Activated CD8-positive, alpha-beta memory T cell treated with anti-CD3 and anti-CD28 coated beads, Interleukin-2, amount 50 U/mL, for 24 hours (primary cell): ENCODE measurements around the gene ADAMTS8.
"Not testable (repeated sequence)": the region's sequence is repeated elsewhere in the genome, so short reads cannot be mapped to it uniquely, and the experiment has no call there.

Experiments
- DNase-seq: peaks from one replicate; pipeline ENCODE4 v3.0.0-alpha.2; 2020; ENCODE audit errors: extremely low read depth

Gene ADAMTS8

DNA sequence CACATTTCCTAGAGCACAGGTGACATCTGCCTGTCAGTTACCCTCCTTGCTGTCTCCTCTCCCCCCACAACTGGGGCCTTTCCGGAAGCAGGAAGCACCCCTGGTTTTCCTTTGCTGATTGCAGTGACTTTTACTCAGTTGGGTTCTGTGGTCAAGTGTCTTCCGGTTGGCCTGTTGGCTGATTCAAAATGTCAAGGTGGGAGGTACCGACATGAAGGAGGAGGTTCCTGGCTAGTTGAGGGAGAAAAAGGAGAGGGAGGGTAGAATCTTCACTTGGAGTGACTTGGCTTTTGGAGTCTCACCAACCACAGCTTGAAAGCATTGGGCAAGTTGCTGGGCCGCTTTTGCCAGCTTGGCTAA is 10.7 kb upstream of the ADAMTS8 start:
- no peak for DNase-seq

DNA sequence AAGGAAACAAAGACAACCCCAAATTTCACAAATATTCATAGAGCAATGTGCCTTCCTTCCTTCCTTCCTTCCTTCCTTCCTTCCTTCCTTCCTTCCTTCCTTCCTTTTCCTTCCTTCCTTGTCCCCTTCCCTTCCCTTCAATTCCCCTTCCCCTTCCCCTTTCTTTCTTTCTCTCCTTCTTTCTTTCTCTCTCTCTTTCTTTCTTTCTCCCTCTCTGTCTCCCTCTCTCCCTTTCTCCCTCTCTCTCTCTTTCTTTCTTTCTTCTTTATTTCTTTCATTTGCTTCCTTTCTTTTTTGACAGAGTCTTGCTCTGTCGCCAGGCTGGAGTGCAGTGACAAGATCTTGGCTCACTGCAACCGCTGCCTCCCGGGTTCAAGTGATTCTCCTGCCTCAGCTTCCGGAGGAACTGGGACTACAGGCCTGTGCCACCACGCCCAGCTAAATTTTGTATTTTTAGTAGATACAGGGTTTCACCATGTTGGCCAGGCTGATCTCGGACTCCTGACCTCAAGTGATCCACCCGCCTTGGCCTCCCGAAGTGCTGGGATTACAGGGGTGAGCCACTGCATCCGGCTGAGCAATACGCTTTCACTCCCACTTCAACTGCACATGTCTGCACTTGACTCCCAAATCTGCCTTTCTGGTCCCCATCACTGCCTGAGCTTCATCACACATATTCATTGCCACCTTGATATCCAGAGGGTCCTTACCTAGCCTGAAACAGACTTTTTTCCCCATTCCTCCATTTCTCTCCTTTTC is 10.2 kb upstream of the ADAMTS8 start:
- DNase-seq: not testable (repeated sequence)

GRCh38 chr11:130437848-130438247 is 9.4 kb upstream of the ADAMTS8 start:
- no peak for DNase-seq

GRCh38 chr11:130436171-130436570 is 7.8 kb upstream of the ADAMTS8 start:
- DNase-seq: no peak

DNA sequence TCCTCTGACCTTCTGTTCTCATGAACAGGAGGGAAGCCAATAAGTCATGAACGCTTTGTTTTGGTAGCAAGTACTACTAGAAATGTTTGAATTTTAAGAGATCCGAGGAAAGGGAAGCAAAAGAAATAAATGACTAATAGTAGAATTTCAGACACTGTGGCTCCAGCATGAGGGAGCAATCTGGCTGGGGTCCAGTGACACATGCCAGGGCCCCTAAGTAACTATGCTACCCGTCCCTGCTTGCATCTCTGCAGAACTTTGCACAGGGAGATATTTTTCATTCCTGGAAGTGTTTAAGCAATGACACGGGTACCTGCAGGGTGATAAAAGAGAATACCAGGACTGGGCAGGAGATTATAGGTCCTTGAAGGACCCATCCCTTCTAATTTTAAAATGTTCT is 7.3 kb upstream of the ADAMTS8 start:
- no peak for DNase-seq

DNA sequence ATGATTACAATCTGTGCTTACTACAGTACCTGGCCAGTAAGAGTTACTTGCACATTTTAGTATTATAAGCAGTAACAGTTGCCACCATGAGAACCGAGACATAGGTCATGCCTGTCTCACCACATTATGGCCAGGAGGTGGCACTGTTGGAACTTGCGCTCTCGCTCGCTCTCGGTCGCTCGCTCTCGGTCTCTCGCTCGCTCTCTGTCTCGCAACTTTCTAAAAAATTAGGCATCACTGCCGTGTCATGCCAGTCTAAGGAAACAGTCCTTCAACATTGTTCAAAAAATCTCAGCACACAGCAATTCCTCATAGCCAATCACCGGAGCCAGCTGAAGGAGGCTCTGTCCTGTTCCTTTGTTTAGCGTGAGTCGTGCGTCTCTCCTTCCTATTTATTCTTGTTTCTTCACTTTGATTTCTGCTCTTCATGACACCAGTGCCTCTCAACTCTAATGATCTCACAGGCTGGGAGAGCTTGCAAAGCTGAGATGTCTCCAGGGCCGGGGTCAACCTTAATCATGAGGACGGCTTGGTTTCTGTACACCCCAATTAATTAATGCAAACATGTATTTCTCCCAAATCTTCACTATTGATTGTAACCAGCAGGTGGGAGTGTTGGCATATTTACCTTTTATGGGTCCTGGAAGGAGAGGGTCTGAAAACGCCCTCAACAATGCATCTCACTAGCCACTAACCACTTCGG is 6.3 kb upstream of the ADAMTS8 start:
- peak; percentile 26 for DNase-seq

GRCh38 chr11:130433357-130433756 is 4.9 kb upstream of the ADAMTS8 start:
- DNase-seq: no peak

GRCh38 chr11:130431801-130432200 is 3.4 kb upstream of the ADAMTS8 start:
- no peak for DNase-seq

DNA sequence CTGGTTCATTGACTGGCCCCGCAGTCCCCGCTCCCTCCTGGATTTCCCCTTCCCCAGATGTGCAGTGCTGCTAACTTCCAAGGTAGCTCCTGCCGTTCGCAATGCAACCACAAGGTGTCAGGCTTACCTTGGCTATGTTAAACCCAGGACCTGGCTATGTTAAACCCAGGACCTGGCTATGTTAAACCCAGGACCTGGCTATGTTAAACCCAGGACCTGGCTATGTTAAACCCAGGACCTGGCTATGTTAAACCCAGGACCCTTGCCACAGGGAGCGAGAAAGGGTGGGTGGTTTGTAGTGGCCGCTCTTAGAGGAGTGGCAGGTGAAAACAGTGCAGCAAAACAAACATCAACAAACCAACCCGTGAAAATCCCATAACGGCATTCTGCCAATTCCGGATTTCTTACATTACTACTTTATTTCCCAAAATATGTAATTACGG is 2.9 kb upstream of the ADAMTS8 start:
- DNase-seq: peak; percentile 26

DNA sequence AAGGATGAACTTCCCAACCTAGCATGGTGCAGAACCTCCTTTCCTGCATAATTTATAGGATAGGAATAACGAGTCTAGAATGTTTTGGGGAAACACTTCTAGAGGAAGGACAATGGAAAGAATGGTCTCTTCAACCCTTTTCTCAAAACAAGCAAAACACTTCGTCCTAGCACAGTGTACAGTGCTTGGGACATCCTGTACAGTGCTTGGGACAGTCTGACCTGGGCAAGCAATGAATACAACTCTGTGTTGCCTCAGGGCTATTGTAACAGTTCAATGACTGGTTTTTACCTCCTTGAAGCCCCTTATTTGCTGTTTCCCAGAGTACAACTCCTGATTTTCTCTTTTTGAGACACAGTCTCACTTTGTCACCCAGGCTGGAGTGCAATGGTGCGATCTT is 1.6 kb upstream of the ADAMTS8 start:
- DNase-seq: no peak

- no peak for DNase-seq
Measured at GRCh38 chr11:130429120-130429681, 792 bp upstream of the ADAMTS8 start.

GRCh38 chr11:130427581-130428315 is 661 bp downstream of the ADAMTS8 start:
- DNase-seq: no peak

GRCh38 chr11:130426837-130427341 is 1.5 kb downstream of the ADAMTS8 start:
- no peak for DNase-seq

GRCh38 chr11:130426223-130426836 is 2.1 kb downstream of the ADAMTS8 start:
- no peak for DNase-seq

DNA sequence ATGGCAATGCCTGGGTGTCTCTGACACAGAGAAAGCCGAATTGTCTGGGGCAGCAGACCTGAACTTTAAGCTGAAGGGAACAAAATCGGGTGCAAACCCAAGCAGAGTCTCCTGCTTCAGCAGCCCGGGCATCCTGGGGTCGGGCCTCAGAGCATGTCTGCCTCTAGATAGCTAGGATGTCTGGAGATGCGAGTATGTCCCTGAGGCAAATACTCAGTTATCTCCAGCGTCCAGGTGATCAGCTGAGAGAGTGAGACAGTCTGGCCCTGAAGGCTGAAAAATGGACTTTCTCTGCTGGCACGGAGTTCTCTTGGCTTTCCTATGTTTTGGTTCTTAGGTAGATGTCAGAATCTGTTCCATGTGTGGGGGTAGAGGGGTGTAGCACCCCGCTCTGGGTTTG is 3.3 kb downstream of the ADAMTS8 start:
- DNase-seq: no peak

GRCh38 chr11:130424613-130425140 is 3.7 kb downstream of the ADAMTS8 start:
- no peak for DNase-seq

GRCh38 chr11:130423541-130424142 is 4.8 kb downstream of the ADAMTS8 start:
- no peak for DNase-seq

DNA sequence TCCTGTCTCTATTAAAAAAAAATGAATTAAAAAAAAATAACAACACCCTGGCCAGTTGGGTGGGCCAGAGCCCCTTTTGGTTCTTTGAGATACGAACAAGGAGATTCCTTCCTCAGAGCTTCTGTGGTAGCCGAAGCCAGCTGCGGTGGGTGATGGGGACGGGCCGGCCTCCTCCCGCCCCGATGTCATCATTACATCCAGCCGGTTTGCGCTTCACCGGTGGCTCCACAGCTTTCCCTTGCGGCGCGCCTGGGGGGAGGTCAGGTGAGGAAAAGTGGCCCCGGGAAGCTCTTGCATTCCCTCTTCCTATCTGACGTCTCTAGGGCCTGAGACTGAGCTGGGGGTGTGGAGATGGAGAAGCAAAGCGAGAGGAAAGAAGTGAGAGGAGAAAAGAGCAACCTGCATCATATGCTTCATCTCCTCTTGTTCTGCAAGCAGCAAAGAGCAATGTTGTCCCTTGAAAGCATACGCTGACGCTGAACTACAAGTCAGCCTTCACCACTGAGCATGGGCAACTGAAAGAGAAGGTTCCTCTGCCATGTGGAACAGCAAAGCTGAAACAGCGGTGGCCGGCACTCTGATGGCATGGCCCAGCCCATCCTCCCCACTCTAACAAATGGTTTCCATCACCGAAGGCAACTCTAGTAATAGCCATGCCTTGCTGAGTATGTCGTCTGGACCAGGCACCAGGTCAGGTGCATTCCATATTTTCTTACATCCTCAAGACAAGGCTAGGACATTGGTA is 6.0 kb downstream of the ADAMTS8 start:
- no peak for DNase-seq

DNA sequence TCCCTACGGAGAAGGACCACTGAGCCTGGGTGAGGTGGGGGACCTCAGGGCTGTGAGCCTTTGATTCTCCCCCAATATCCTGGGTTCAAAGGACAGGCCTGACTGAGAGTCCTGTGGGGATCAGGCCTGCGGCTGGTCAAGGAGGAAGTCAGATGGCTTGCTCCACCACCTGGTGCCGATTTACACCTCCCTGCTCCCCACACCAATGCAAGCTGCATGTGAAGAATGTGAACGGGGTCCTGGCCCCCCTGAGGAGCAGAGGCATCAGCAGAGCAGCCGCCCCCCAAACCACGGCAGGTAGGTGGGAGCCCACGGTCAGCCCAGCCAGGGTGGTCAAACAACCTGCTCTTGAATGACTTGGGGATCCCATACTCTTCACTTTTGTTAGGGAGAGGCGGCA is 6.7 kb downstream of the ADAMTS8 start:
- no peak for DNase-seq

GRCh38 chr11:130421199-130421585 is 7.2 kb downstream of the ADAMTS8 start:
- no peak for DNase-seq
